IMR-90 (cell line): ENCODE measurements around the gene UBASH3B. TPM values are rescaled to one million over a fixed set of nuclear protein-coding genes. Genes with fewer than 3 reads are reported as not detected.

Source experiments
- ATAC-seq: fragments of 200-7000 bp; cut with Tn5 transposase; 2 replicates; pipeline ENCODE4 v1.9.1; 2020; ENCODE audit warnings: low read depth, mild to moderate bottlenecking, moderate library complexity
- BruUV-seq: library from RNA; stranded (reverse); fragments of 400-500 nt; replicated peaks from 2 replicates; lab custom pipeline; 2021; lab: Mats Ljungman, UMichigan
- CTCF ChIA-PET: fragments of 300-600 bp; formaldehyde crosslinking; extraction: SDS; loops from one replicate; lab custom pipeline; 2021; ENCODE audit warnings: antibody characterized with exemption; lab: Yijun Ruan, JAX
- POLR2A ChIA-PET: fragments of 300-600 bp; sonication (Branson Sonifier 250); formaldehyde crosslinking; loops from one replicate; lab custom pipeline; 2022; ENCODE audit warnings: antibody characterized with exemption; ENCODE audit not compliant: unreplicated experiment; lab: Charles Lee
- DNase-seq: peaks from one replicate; pipeline ENCODE4 v3.0.0; 2013
- H2AFZ ChIP-seq: replicated peaks from 2 replicates; pipeline ENCODE3; 2013; ENCODE audit warnings: low read length, mild to moderate bottlenecking; ENCODE audit not compliant: poor library complexity
- H2AK5ac ChIP-seq: 2 replicates; pipeline ENCODE4 v1.6.1; 2013; ENCODE audit warnings: low read depth, low read length, inconsistent platforms
- H2AK9ac ChIP-seq: replicated peaks from 2 replicates; pipeline ENCODE3; 2013; ENCODE audit warnings: mild to moderate bottlenecking, low read depth, low read length, moderate library complexity; ENCODE audit not compliant: poor library complexity
- H2BK120ac ChIP-seq: 2 replicates; pipeline ENCODE4 v1.6.1; 2013; ENCODE audit warnings: low read depth, low read length, inconsistent platforms
- H2BK15ac ChIP-seq: 3 replicates; pipeline ENCODE4 v1.6.1; 2013; ENCODE audit warnings: low read depth, low read length, inconsistent platforms
- H2BK20ac ChIP-seq: 2 replicates; pipeline ENCODE4 v1.6.1; 2013; ENCODE audit warnings: low read depth, mild to moderate bottlenecking, inconsistent platforms, low read length, moderate library complexity
- H2BK5ac ChIP-seq: 2 replicates; pipeline ENCODE4 v1.6.1; 2013; ENCODE audit warnings: mild to moderate bottlenecking, low read depth, low read length, inconsistent platforms; ENCODE audit not compliant: poor library complexity, severe bottlenecking
- H3K14ac ChIP-seq: replicated peaks from 2 replicates; pipeline ENCODE4 v1.6.1; 2013; ENCODE audit warnings: low read depth, low read length, inconsistent platforms
- H3K18ac ChIP-seq: 2 replicates; pipeline ENCODE4 v1.6.1; 2013; ENCODE audit warnings: low read depth, low read length, control low read depth
- H3K23ac ChIP-seq: 2 replicates; pipeline ENCODE4 v1.6.1; 2013; ENCODE audit warnings: low read depth, low read length, inconsistent platforms
- H3K27ac ChIP-seq: 2 replicates; pipeline ENCODE4 v1.5.1; 2013; ENCODE audit warnings: mild to moderate bottlenecking, control low read depth, low read length; ENCODE audit not compliant: insufficient read depth
- H3K27me3 ChIP-seq: 2 replicates; pipeline ENCODE4 v1.6.1; 2013; ENCODE audit warnings: low read length; ENCODE audit not compliant: control insufficient read depth, insufficient read depth
- H3K36me3 ChIP-seq: 2 replicates; pipeline ENCODE4 v1.6.1; 2013; ENCODE audit warnings: low read length, mixed read lengths; ENCODE audit not compliant: control insufficient read depth, insufficient read depth
- H3K4ac ChIP-seq: 2 replicates; pipeline ENCODE4 v1.6.1; 2013; ENCODE audit warnings: low read depth, low read length, inconsistent platforms
- H3K4me1 ChIP-seq: 2 replicates; pipeline ENCODE4 v1.6.1; 2013; ENCODE audit warnings: low read length, mixed read lengths; ENCODE audit not compliant: control insufficient read depth, insufficient read depth
- H3K4me2 ChIP-seq: 2 replicates; pipeline ENCODE4 v1.6.1; 2013; ENCODE audit warnings: low read depth, mild to moderate bottlenecking, control low read depth, low read length, moderate library complexity
- H3K4me3 ChIP-seq: 2 replicates; pipeline ENCODE4 v1.5.1; 2013; ENCODE audit warnings: low read depth, mild to moderate bottlenecking, control low read depth, low read length, moderate library complexity; ENCODE audit not compliant: insufficient read depth
- H3K56ac ChIP-seq: 2 replicates; pipeline ENCODE4 v1.6.1; 2013; ENCODE audit warnings: low read length, inconsistent platforms; ENCODE audit not compliant: insufficient read depth; ENCODE audit errors: extremely low read depth
- H3K79me1 ChIP-seq, 2 experiments: 2 replicates each; pipeline ENCODE4 v1.6.1; 2013; ENCODE audit warnings: low read length in 2 of 2, inconsistent platforms in 1 of 2, low read depth in 1 of 2
- H3K9ac ChIP-seq: 2 replicates; pipeline ENCODE4 v1.6.1; 2013; ENCODE audit warnings: low read depth, low read length, control low read depth
- H3K9me1 ChIP-seq: 2 replicates; pipeline ENCODE4 v1.6.1; 2013; ENCODE audit warnings: low read length, inconsistent platforms; ENCODE audit not compliant: insufficient read depth
- H3K9me3 ChIP-seq: 2 replicates; pipeline ENCODE4 v1.6.1; 2013; ENCODE audit warnings: low read length; ENCODE audit not compliant: control insufficient read depth, insufficient read depth
- H4K20me1 ChIP-seq: 2 replicates; pipeline ENCODE4 v1.6.1; 2013; ENCODE audit warnings: low read length, inconsistent platforms; ENCODE audit not compliant: insufficient read depth
- H4K5ac ChIP-seq: 2 replicates; pipeline ENCODE4 v1.6.1; 2013; ENCODE audit warnings: mild to moderate bottlenecking, low read depth, low read length, control low read depth
- H4K8ac ChIP-seq, 2 experiments: 2 replicates each; pipeline ENCODE4 v1.6.1; 2013; ENCODE audit warnings: low read depth in 2 of 2, low read length in 2 of 2, control low read depth in 1 of 2, inconsistent platforms in 1 of 2
- H4K91ac ChIP-seq: 2 replicates; pipeline ENCODE4 v1.6.1; 2013; ENCODE audit warnings: low read depth, low read length, inconsistent platforms; ENCODE audit not compliant: insufficient read depth
- BHLHE40 ChIP-seq: fragments of 150-350 bp; IDR thresholded peaks from 2 replicates; pipeline ENCODE4 v1.6.1; 2016; ENCODE audit warnings: mild to moderate bottlenecking, low read depth, low read length
- CEBPB ChIP-seq: IDR thresholded peaks from 2 replicates; pipeline ENCODE4 v1.6.1; 2012; ENCODE audit warnings: low read depth, low read length, improper control_type of control experiment
- CHD1 ChIP-seq: IDR thresholded peaks from 2 replicates; pipeline ENCODE4 v1.6.1; 2012; ENCODE audit warnings: low read depth, low read length, improper control_type of control experiment
- RCOR1 ChIP-seq: IDR thresholded peaks from 2 replicates; pipeline ENCODE4 v1.6.1; 2012; ENCODE audit warnings: mild to moderate bottlenecking, low read length, improper control_type of control experiment; ENCODE audit not compliant: insufficient replicate concordance
- WGBS, 2 experiments: methylation state at CpG; one replicate each; pipeline versions ENCODE4 v1.1.5 to v1.1.7; 2013; ENCODE audit warnings: missing lambda C conversion rate in 2 of 2; ENCODE audit not compliant: insufficient read length in 1 of 2; ENCODE audit errors: extremely low coverage in 2 of 2; 5-methylcytosine and 5-hydroxymethylcytosine counted together
- dilution Hi-C: fragments of 300-500 bp; cut with HindIII; formaldehyde crosslinking; loops from one replicate; pipeline ENCODE4 v1.14.3; 2018; ENCODE audit warnings: low sequenced_read_pairs; ENCODE audit not compliant: unreplicated experiment
- in situ Hi-C: fragments of 300-500 bp; cut with MboI; formaldehyde crosslinking; loops from 3 replicates; pipeline ENCODE4 v1.14.3; 2019; ENCODE audit warnings: low sequenced_read_pairs, inconsistent platforms, mixed read lengths
- intact Hi-C: fragments of 100-400 bp; cut with micrococcal nuclease; formaldehyde crosslinking; loops from 2 replicates; pipeline ENCODE4 v1.10.0; 2022
- polyA plus RNA-seq, 3 experiments: library from polyadenylated mRNA; depleted of rRNA; stranded (reverse); fragments of >200 nt; gene quantifications; 2 replicates each; pipeline ENCODE4 v1.2.3, GENCODE V29; 2012; ENCODE audit warnings: low replicate concordance in 1 of 3
- total RNA-seq: library from RNA; depleted of rRNA; stranded (reverse); fragments of >200 nt; gene quantifications from 2 replicates; pipeline ENCODE4 v1.2.3, GENCODE V29; 2012

UBASH3B gene
- total and polyA plus RNA-seq, 2 of the 4 experiments (the other 2 are of a cell fraction): 27.2 to 48.0 TPM

DNA sequence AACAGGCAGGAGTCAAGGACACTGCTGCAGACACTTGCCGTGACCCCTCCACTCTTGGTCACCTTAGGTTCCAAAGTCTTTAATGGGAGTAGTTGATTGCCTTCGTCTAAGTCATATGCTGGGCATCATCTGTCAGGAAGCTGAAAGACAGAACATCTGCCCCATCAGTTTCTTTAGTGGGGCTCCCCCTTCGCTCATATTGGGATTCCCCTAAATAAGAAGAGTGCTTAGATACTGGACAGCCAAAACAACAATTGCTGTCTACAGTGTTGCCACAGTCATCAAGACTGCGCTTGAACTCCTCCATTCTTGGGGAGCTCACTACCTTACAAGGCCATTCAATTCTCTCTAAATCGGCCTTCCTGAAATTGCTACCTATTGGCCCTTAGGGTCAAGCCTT, 58.5 kb downstream of the UBASH3B start:
- no peak overlapping the region for H2AK5ac ChIP-seq
- H3K79me1 ChIP-seq: peaks cover 27 to 90% of the 10 kb centered on the region in 2 experiments
- dilution Hi-C loops (no loop called here), in situ Hi-C loops (no loop called here), intact Hi-C loops (no loop called here)
- TF ChIP-seq BHLHE40 (no peak), CHD1 (no peak), CEBPB (no peak), RCOR1 (no peak)
- no peak overlapping the region for H3K27ac ChIP-seq
- no peak overlapping the region for H2AK9ac ChIP-seq
- no peaks in the 10 kb centered on the region for H3K9me3 ChIP-seq
- no peak overlapping the region for H2BK20ac ChIP-seq
- no peak overlapping the region for H3K14ac ChIP-seq
- no peak overlapping the region for H3K4ac ChIP-seq
- peaks cover 23% of the 10 kb centered on the region for H3K9me1 ChIP-seq
- ATAC-seq (no peak), DNase-seq (no peak)
- H2BK15ac ChIP-seq: no peak overlapping the region
- H2AFZ ChIP-seq: no peak overlapping the region
- peaks cover 4% of the 10 kb centered on the region; the same call in 1 of the 2 replicates for H4K20me1 ChIP-seq
- H4K8ac ChIP-seq: no peak overlapping the region
- CTCF ChIA-PET: no interaction called here
- H3K4me3 ChIP-seq: no peak overlapping the region
- H3K56ac ChIP-seq: no peak overlapping the region
- H3K4me2 ChIP-seq: no peak overlapping the region
- H3K4me1 ChIP-seq: peaks cover 23% of the 10 kb centered on the region
- no peaks in the 10 kb centered on the region for H3K27me3 ChIP-seq
- no peak overlapping the region for H2BK5ac ChIP-seq
- H3K18ac ChIP-seq: no peak overlapping the region
- H3K23ac ChIP-seq: no peak overlapping the region
- BruUV-seq: no TSS peak
- no peaks in the 10 kb centered on the region; the same call in 1 of the 2 replicates for H3K36me3 ChIP-seq
- H4K91ac ChIP-seq: no peak overlapping the region
- no peak overlapping the region for H2BK120ac ChIP-seq
- H4K5ac ChIP-seq: no peak overlapping the region
- WGBS, 2 experiments: 100% methylated on average over 2 of the region's 5 CpGs; no CpG with 5 or more reads in 1 of the 2 experiments
- no peak overlapping the region for H3K9ac ChIP-seq
- POLR2A ChIA-PET: no interaction called here
